ENCODE results near the gene PLEKHA1.

- TF ChIP-seq, protein P1, sequence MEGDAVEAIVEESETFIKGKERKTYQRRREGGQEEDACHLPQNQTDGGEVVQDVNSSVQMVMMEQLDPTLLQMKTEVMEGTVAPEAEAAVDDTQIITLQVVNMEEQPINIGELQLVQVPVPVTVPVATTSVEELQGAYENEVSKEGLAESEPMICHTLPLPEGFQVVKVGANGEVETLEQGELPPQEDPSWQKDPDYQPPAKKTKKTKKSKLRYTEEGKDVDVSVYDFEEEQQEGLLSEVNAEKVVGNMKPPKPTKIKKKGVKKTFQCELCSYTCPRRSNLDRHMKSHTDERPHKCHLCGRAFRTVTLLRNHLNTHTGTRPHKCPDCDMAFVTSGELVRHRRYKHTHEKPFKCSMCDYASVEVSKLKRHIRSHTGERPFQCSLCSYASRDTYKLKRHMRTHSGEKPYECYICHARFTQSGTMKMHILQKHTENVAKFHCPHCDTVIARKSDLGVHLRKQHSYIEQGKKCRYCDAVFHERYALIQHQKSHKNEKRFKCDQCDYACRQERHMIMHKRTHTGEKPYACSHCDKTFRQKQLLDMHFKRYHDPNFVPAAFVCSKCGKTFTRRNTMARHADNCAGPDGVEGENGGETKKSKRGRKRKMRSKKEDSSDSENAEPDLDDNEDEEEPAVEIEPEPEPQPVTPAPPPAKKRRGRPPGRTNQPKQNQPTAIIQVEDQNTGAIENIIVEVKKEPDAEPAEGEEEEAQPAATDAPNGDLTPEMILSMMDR (IDR thresholded peaks at IDR 0.05), result no peak
- TF ChIP-seq POLR2A (IDR thresholded peaks at IDR 0.05), result no peak
Measured at GRCh38 chr10:122466951-122467381, 92.5 kb downstream of the PLEKHA1 start.

Data from adrenal gland (tissue), 5 donors.